Measurements from ENCODE around the gene ALOX5. TPM values are rescaled to one million over a fixed set of nuclear protein-coding genes. Genes with fewer than 3 reads are reported as not detected.

Gene ALOX5
- total RNA-seq, 2 donors from 2014 or later, result 21.2 to 35.0 TPM

DNA sequence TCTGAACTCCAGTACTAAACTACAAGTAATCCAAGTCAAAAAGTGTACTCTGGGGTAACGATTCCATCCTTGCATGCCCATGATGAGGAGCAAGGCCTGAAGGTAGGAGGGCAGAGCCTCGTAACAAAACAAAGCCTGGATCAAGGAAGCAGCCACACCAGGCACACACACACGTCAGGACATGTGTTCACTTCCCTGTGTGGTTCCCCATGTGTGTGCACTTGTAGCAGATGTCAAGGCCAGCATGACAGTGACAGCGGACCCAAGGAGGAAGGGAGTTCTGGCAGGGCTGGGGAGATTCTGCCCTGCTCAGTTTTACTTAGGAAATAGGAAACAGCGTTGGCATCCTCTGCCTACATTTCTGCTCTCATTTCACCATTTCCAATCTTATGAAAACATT, 92.8 kb downstream of the ALOX5 start:
- Histone ChIP-seq H3K27me3 (replicated peaks; ENCODE audit: insufficient read depth) (no peaks in the 10 kb centered on the region), H3K9me3 (no peaks in the 10 kb centered on the region), H3K4me3 (no peak overlapping the region), H3K36me3 (no peaks in the 10 kb centered on the region), H3K27ac (no peak overlapping the region), H3K4me1 (replicated peaks) (peaks cover 12% of the 10 kb centered on the region)
- DNase-seq (ENCODE audit: low spot score), result no peak
- WGBS, result 67% methylated on average over 5 of the region's 5 CpGs
- intact Hi-C loops (cut with DNase I), result no loop called here
- TF ChIP-seq POLR2A (IDR thresholded peaks at IDR 0.05) (no peak), POLR2AphosphoS5 (IDR thresholded peaks at IDR 0.05) (no peak), CTCF (IDR thresholded peaks at IDR 0.05) (no peak)

- 51% methylated on average over 5 of the region's 5 CpGs for WGBS
- no peak overlapping the region for H3K4me3 ChIP-seq
- intact Hi-C loops (cut with DNase I), result no loop called here
- no peaks in the 10 kb centered on the region for H3K9me3 ChIP-seq
- no peaks in the 10 kb centered on the region for H3K36me3 ChIP-seq
- no peak overlapping the region for H3K27ac ChIP-seq
- no peak for DNase-seq (ENCODE audit: low spot score)
- TF ChIP-seq POLR2AphosphoS5 (IDR thresholded peaks at IDR 0.05) (no peak), CTCF (IDR thresholded peaks at IDR 0.05) (no peak), POLR2A (IDR thresholded peaks at IDR 0.05) (no peak)
- peaks cover 12% of the 10 kb centered on the region for H3K4me1 ChIP-seq (replicated peaks)
- H3K27me3 ChIP-seq (replicated peaks; ENCODE audit: insufficient read depth), result no peaks in the 10 kb centered on the region
These were observed 94.1 kb downstream of the ALOX5 start for GRCh38 chr10:45468079-45468478.

GRCh38 chr10:45470098-45471012, 96.3 kb downstream of the ALOX5 start:
- H3K27me3 ChIP-seq (replicated peaks; ENCODE audit: insufficient read depth), result no peaks in the 10 kb centered on the region
- H3K27ac ChIP-seq, result peak overlapping the region in 1 of 2 donors; percentile 11
- no peaks in the 10 kb centered on the region for H3K36me3 ChIP-seq
- WGBS, result 29% methylated on average over 10 of the region's 10 CpGs
- peak; percentile 46 for DNase-seq (ENCODE audit: low spot score)
- H3K4me1 ChIP-seq (replicated peaks), result peaks cover 12% of the 10 kb centered on the region
- intact Hi-C loops (cut with DNase I), result loop anchor here (5.0 kb wide), 1 partner anchor 127 kb away; no protein-coding TSS in a partner anchor
- no peaks in the 10 kb centered on the region for H3K9me3 ChIP-seq
- no peak for TF ChIP-seq CTCF (IDR thresholded peaks at IDR 0.05)
- no peak for TF ChIP-seq POLR2A (IDR thresholded peaks at IDR 0.05)
- TF ChIP-seq POLR2AphosphoS5 (IDR thresholded peaks at IDR 0.05), result peak; percentile 63
- no peak overlapping the region for H3K4me3 ChIP-seq

- no peak overlapping the region for H3K4me3 ChIP-seq
- 55% methylated on average over 2 of the region's 2 CpGs for WGBS
- intact Hi-C loops (cut with DNase I), result loop anchor here (5.0 kb wide), 1 partner anchor 126 kb away; no protein-coding TSS in a partner anchor
These were observed 97.0 kb downstream of the ALOX5 start for GRCh38 chr10:45471059-45471458.

More at GRCh38 chr10:45471059-45471458, 97.0 kb downstream of the ALOX5 start:
- no peaks in the 10 kb centered on the region for H3K27me3 ChIP-seq (replicated peaks; ENCODE audit: insufficient read depth)
- H3K27ac ChIP-seq, result no peak overlapping the region
- TF ChIP-seq POLR2AphosphoS5 (IDR thresholded peaks at IDR 0.05) (no peak), POLR2A (IDR thresholded peaks at IDR 0.05) (no peak), CTCF (IDR thresholded peaks at IDR 0.05) (no peak)
- no peaks in the 10 kb centered on the region for H3K9me3 ChIP-seq
- no peaks in the 10 kb centered on the region for H3K36me3 ChIP-seq
- no peak for DNase-seq (ENCODE audit: low spot score)
- peaks cover 12% of the 10 kb centered on the region for H3K4me1 ChIP-seq (replicated peaks)
